ENCODE measurements around the gene SCGB1A1. TPM values are rescaled to one million over a fixed set of nuclear protein-coding genes. Genes with fewer than 3 reads are reported as not detected.
A peak's percentile ranks its signal among the peaks of the same experiment; 100 is the strongest.

Gene SCGB1A1
- total RNA-seq, 1 experiment from 2014 or later: not detected

DNA sequence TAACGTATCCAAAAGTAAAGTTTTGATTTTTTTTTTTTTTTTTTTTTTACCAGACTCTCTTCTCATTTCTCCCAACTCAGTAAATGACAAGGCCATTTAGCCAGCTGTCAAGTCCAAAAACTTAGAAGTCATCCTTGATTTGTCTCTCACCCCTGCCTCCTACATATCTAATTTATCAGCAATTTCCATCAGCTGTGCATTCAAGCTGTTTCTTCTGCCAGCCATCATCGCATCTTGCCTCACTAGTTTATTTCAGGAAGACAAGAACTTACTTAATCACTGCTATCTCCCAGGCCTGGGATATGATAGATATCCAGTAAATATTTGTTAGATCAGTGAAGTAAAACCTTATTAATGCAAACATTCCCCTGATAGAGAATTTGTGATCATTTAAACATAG, 47.6 kb downstream of the SCGB1A1 start:
- Histone ChIP-seq H3K4me1 (peaks cover 40% of the 10 kb centered on the region), H3K27me3 (replicated peaks; ENCODE audit: control insufficient read depth, insufficient read depth, low read length) (no peaks in the 10 kb centered on the region), H3K4me3 (ENCODE audit: low read depth, low read length) (no peak overlapping the region), H3K36me3 (ENCODE audit: control insufficient read depth, insufficient read depth, low read length) (no peaks in the 10 kb centered on the region), H3K9me3 (no peaks in the 10 kb centered on the region)
- H3K4me1 Mint-ChIP-seq (ENCODE audit: low read depth, unreplicated experiment): peaks cover 39% of the 10 kb centered on the region
- no TSS peak for BruUV-seq (replicated peaks)
- no peak for DNase-seq
- H3K9me3 Mint-ChIP-seq (ENCODE audit: unreplicated experiment): no peaks in the 10 kb centered on the region
- H3K27me3 Mint-ChIP-seq (ENCODE audit: insufficient read depth, unreplicated experiment): no peaks in the 10 kb centered on the region
- peaks cover 11% of the 10 kb centered on the region for H3K36me3 Mint-ChIP-seq (ENCODE audit: insufficient read depth, unreplicated experiment)
- POLR2A ChIA-PET: interaction anchor here (0.7 kb wide), 1 partner anchor 108 kb away, joined by 3 read pairs; no protein-coding TSS in a partner anchor
- CTCF ChIA-PET: interaction anchor here (0.7 kb wide), 1 partner anchor 108 kb away, joined by 4 read pairs; no protein-coding TSS in a partner anchor
- no peak overlapping the region for H3K27ac Mint-ChIP-seq (ENCODE audit: unreplicated experiment)
- no peak overlapping the region for H3K4me3 Mint-ChIP-seq (ENCODE audit: unreplicated experiment)
- intact Hi-C loops (cut with micrococcal nuclease; ENCODE audit: unreplicated experiment): loop anchor here (5.0 kb wide), 1 partner anchor 39 kb away; no protein-coding TSS in a partner anchor
- no peak for TF ChIP-seq CTCF (IDR thresholded peaks at IDR 0.05; ENCODE audit: insufficient read depth in 1 of 2, low read depth in 1 of 2, low read length in 1 of 2, severe bottlenecking in 1 of 2, unreplicated experiment in 1 of 2)

GRCh38 chr11:62468577-62468976, 49.7 kb downstream of the SCGB1A1 start:
- Mint-ChIP-seq H3K36me3 (ENCODE audit: insufficient read depth, unreplicated experiment) (peaks cover 8% of the 10 kb centered on the region), H3K27ac (ENCODE audit: unreplicated experiment) (peak overlapping the region; percentile 67), H3K4me1 (ENCODE audit: low read depth, unreplicated experiment) (peaks cover 35% of the 10 kb centered on the region), H3K27me3 (ENCODE audit: insufficient read depth, unreplicated experiment) (no peaks in the 10 kb centered on the region), H3K9me3 (ENCODE audit: unreplicated experiment) (no peaks in the 10 kb centered on the region), H3K4me3 (ENCODE audit: unreplicated experiment) (no peak overlapping the region)
- ChIA-PET POLR2A (no interaction called here), CTCF (interaction anchor here (0.9 kb wide), 1 partner anchor 74 kb away, joined by 6 read pairs; no protein-coding TSS in a partner anchor)
- Histone ChIP-seq H3K4me3 (ENCODE audit: low read depth, low read length) (no peak overlapping the region), H3K9me3 (no peaks in the 10 kb centered on the region), H3K4me1 (peaks cover 49% of the 10 kb centered on the region), H3K27me3 (replicated peaks; ENCODE audit: control insufficient read depth, insufficient read depth, low read length) (no peaks in the 10 kb centered on the region), H3K36me3 (ENCODE audit: control insufficient read depth, insufficient read depth, low read length) (no peaks in the 10 kb centered on the region)
- no peak for DNase-seq
- intact Hi-C loops (cut with micrococcal nuclease; ENCODE audit: unreplicated experiment): loop anchor here (5.0 kb wide), 1 partner anchor 41 kb away; no protein-coding TSS in a partner anchor
- no peak for TF ChIP-seq CTCF (IDR thresholded peaks at IDR 0.05; ENCODE audit: insufficient read depth in 1 of 2, low read depth in 1 of 2, low read length in 1 of 2, severe bottlenecking in 1 of 2, unreplicated experiment in 1 of 2)
- no TSS peak for BruUV-seq (replicated peaks)

DNA sequence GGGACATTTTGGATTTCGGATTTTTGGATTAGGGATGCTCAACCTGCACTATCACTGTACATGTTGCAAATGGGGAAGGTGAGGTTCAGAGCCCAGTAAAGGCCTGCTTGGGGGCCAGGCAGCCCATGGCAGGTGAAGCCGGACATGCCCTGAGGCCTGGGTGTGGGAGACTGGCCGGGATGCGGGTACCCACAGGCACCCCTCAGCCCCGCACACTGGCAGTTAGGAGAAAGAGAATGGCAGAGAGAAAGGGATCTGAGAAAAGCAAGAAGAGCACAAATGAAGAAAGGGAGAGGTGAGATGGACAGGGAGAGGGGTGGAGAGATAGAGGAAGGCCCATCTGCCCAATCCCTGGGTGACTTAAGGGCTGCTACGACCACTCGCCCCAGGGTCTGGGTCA, 52.8 kb downstream of the SCGB1A1 start:
- TSS peak; percentile 32 for BruUV-seq (replicated peaks)
- H3K9me3 Mint-ChIP-seq (ENCODE audit: unreplicated experiment): no peaks in the 10 kb centered on the region
- Histone ChIP-seq H3K36me3 (ENCODE audit: control insufficient read depth, insufficient read depth, low read length) (no peaks in the 10 kb centered on the region), H3K27me3 (replicated peaks; ENCODE audit: control insufficient read depth, insufficient read depth, low read length) (no peaks in the 10 kb centered on the region), H3K4me3 (ENCODE audit: low read depth, low read length) (no peak overlapping the region), H3K9me3 (no peaks in the 10 kb centered on the region), H3K4me1 (peaks cover 55% of the 10 kb centered on the region)
- no peak for TF ChIP-seq CTCF (IDR thresholded peaks at IDR 0.05; ENCODE audit: insufficient read depth in 1 of 2, low read depth in 1 of 2, low read length in 1 of 2, severe bottlenecking in 1 of 2, unreplicated experiment in 1 of 2)
- no peaks in the 10 kb centered on the region for H3K27me3 Mint-ChIP-seq (ENCODE audit: insufficient read depth, unreplicated experiment)
- ChIA-PET CTCF (interaction anchor here (1.0 kb wide), 1 partner anchor 71 kb away, joined by 3 read pairs; no protein-coding TSS in a partner anchor), POLR2A (no interaction called here)
- H3K4me1 Mint-ChIP-seq (ENCODE audit: low read depth, unreplicated experiment): peaks cover 28% of the 10 kb centered on the region
- H3K27ac Mint-ChIP-seq (ENCODE audit: unreplicated experiment): peak overlapping the region; percentile 93
- H3K36me3 Mint-ChIP-seq (ENCODE audit: insufficient read depth, unreplicated experiment): no peaks in the 10 kb centered on the region
- intact Hi-C loops (cut with micrococcal nuclease; ENCODE audit: unreplicated experiment): no loop called here
- no peak for DNase-seq
- no peak overlapping the region for H3K4me3 Mint-ChIP-seq (ENCODE audit: unreplicated experiment)
